HG03378 (cell line): ENCODE data around the gene KDSR.

Experiments
- ATAC-seq: cut with Tn5 transposase; IDR thresholded peaks from one replicate; pipeline ENCODE4 v1.9.1; 2021; ENCODE audit warnings: mild to moderate bottlenecking, moderate library complexity; ENCODE audit not compliant: unreplicated experiment

KDSR gene

DNA sequence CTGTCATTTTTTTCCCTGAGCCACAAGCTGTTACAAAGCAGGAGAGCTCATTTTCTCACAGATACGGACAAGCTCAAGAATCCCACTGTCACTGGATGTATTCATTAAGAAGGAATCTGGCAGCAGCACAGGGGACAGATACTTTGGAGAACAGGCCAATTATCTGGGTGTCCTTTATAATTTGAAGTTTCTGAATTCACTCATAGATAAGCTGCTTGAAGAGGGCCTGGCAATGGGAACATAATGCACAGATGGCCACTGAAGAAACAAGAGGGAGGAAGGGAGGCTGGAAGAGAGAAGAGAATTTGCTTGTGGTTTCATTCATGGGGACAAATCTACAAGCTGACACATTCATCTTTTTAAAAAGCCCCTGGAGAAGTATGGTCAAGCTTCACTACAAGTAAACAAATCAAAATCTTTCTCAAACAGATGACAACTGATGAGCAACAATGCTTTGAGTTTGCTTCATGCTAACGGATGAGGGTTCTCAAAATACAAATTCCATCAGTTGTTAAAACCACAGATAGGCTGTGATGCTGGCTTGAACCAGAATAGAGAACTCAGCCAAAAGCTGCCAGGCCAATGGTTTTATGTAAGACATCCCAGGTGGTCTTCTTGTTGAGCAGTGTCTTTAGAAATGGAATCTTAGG, 59.3 kb downstream of the KDSR start:
- no peak for ATAC-seq

DNA sequence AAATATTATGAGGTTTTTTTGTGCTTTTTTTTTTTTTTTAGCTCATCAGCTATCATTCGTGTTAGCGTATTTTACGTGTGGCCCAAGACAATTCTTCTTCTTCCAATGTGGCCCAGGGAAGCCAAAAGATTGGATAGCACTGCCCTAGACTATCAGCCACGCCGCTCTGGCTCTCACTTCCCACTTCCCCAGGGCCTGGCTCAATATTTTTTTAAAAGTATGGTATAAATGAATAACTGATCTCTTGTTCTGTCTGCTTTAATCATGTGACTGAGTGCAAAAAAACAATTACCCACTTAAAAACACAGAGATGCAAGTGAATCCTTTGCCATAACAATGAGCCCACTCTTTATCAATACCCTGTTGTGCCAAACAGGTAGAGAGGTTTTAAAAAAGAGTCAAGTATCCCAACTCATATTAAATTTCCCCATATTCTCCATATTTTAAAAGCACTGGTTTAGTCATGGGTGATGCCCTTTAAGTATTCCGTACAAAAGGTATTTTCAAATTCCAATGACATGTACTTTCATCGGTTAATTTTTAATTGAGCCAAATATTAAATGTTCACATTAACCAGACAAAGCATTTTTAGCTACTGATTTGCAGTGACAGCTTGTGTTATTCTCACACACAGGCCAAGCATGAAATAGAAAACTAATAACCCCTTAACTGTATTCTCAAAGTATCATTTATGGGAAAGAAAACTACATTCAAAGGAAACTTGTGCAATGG, 60.0 kb downstream of the KDSR start:
- ATAC-seq: no peak

DNA sequence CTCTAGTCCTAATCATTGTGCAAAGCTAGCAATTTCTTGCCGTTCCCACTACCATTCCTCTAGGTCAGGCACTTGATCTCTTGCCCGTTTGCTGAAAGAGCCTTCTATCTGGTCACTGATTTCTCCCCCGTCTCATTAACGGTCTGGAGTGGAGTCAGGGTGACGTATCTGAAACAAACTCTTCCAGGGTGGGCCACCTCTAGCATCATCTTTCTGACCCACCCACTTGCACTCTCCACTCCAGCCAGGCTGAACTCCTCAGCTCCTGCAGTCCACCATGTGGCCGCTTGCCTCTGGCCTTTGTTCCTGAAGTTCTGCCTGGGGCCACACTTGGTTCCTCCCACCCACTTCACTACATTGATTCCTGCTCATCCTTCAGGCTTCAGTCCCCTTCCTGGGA, 60.8 kb downstream of the KDSR start:
- ATAC-seq: no peak

DNA sequence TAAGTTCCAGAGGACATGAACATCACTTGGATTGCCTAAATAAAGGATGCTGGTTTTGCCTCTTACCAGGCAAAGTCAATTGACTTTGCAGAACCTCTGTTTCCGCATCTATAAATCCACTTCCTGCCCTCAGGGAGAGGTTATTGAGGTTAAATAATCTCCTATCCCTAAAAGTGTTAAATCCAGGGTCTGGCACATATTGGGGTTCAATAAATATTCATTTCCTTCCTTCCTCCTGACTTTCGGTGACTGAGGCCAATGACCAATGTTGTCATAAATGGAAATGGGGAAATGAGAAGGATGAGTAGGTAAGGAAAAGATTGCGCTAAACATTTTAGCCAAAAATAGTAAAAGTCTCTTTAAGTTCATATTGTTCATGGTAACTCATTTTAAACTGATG, 63.5 kb downstream of the KDSR start:
- no peak for ATAC-seq

DNA sequence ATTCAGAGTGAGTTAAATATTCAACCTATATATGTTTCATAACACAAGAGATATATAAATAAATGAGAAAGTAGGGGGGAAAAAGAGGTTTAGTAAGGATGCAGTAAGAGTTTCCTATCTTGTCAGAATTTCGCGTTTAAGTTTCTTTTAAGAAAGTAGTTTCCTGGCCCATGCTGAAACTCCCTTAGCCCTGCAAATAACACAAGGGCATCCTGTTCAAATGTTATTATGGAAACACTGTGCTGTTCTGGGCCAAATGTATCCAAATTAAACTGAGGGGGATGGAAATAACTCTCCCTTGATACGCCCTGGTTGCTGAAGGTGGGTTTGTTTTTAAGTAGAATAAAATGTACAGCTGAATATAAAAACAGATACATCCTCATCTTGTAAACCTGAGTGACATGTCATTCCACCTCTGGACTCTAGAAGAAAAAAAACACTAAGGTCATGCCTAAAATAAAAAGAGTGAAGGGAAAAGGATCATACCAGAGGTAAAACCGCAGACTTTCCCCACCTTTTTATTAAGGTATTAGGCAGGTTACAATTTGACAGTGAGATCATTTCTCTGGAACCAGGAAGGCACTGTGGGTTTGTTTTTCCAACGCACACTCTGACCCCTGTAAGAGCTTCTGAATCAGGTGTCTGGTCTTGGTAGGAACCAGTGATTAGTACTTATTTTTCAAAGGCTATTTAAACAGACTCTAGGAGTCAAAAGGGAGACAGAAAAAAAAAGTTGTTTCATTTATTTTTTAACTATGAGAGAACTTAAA, 64.2 kb downstream of the KDSR start:
- ATAC-seq: no peak

DNA sequence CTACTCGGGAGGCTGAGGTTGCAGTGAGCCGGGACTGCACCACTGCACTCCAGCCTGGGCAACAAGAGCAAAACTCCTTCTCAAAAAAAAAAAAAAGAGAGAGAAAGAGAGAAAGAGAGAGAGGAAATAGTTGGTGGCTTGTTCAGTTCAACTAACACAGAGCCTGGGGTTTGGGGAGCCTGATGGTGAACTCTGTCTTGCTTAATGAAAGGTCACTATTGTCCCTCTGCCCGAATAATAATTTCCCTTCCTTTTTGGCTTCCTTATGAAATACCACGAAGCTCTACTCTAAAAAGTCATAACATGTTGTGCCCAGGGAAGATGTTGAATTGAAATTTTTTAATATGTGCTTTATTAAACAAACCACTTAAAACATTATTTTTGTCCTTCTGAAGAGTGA, 64.8 kb downstream of the KDSR start:
- no peak for ATAC-seq

GRCh38 chr18:63301434-63301833, 65.6 kb downstream of the KDSR start:
- ATAC-seq: no peak

DNA sequence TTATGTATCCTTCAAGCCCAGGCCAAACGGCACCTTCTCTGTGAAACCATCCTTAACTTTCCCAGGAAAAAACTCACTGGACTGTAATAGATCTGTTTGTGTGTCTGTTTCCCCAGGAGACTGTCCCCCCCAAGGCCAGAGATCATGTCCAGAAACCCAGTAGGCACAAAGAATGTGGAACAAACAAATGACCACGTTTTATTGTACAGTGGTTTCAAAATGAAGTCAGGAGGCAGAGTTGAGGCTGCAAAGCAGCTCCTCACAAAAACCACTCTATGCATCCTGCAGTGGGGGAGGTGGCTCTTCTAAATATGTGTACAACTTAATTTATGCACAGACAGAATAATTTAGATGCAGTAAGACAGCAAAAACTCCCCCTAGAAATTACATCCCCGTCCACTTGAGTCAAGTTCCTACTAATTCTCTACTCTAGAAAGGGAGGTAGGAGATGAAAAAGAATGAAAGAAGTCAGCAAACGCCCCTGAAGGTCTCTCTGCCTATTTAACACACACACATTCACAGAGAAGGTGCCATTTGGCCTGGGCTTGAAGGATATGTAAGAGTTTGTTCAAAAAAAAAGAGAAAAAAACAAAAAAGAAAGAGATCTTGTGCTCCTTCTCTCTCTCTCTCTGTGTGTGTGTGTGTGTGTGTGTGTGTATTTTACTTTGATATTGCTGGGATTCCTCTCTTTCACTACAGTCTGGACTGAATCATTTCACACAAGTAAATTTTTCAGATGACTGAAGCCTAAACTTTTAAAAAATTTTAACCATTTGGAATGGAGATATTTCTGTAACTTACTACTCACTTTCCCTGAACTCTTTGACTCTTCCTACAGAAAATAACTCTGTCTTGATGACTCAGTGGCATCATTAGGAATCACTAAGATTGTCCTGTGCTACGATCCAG, 66.9 kb downstream of the KDSR start:
- peak; percentile 68 for ATAC-seq

- no peak for ATAC-seq
Measured at GRCh38 chr18:63298400-63299365, 68.3 kb downstream of the KDSR start.

DNA sequence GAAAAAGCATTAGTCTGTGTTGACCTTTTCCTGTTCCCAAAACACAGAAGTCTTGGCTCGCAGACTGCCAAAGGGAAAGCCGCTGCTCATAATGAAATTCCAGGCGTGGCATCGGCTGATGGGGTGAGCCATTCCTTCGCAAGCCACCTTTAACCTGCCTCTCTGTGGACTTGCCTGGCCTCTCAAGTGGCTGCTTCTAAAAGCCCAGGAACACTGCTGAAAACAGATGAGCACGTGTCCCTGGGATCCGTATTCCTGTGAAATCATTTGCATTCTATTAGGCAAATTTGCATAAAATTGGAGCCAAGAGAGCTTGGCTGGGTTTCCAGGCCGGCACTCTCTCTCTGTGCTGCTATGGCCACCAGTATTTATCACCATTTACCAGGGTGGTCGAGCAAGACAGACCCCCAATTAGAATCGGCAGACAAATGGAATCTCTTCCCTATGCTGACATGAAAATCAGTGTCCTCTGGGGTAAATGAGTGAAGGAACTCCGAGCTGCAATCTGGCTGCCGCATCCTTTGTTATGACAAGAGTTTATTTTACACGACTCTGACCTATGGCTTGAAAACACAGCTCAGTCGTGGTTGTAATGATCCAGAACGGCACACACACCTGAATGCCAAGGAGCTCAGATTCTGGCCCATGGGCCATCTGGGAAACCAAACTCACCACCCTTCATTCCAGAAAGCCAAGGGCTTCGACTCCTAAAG, 69.2 kb downstream of the KDSR start:
- no peak for ATAC-seq

DNA sequence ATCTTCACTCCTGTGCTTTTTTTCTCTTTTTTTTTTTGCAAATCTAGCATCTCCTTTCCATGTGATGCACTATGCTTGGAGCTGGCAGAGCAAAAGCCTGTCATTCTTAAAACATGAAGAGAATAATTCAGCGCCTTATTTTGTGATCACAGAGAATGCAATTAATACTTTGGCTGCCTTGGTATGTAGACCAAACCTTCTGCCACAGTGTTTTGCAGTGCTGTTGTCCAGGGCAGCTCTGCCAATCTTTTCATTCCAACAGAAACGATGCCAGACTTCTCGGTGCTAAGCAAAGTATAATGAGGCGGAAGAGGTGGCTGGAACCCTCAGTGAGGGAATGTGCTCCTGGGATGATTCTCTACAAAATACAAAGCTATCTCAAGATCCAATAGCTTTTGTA, 73.1 kb downstream of the KDSR start:
- no peak for ATAC-seq

GRCh38 chr18:63292831-63293683, 73.9 kb downstream of the KDSR start:
- peak; percentile 48 for ATAC-seq

DNA sequence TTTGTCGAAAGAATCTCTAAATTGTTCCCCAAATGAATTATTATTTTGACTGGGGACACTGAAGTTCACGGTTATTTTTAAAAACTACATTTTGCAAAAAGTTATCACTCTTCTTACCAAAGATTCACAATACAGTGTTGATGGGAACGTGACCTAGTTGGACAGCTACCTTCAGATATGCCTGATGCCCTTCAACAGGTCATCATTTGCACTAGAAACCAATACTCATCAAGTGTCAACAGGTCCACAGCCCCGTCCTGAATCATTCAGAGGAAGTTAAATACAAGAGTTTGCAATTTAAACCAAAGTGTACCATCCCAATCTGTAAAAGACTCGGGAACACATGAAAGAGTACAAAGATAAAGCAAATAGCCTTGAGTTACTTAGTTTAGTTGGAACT, 75.7 kb downstream of the KDSR start:
- no peak for ATAC-seq

DNA sequence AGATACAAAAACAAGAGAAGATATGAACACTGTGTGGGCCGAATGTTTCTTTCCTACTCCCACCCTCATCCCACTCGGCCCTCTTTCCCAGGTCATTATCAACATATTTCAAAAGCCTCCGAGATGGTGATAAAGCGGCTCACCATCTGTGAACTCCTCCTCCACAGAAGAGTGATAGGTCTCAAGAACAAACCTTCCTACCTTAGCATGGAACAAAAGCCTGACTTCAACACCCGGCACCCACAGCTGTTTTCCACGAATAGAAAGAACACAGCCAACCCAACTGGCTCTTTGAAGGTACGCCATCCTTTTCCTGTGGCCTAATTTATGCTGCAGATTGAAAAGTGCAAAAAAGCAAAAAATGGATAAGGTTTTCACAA, 76.2 kb downstream of the KDSR start:
- no peak for ATAC-seq

DNA sequence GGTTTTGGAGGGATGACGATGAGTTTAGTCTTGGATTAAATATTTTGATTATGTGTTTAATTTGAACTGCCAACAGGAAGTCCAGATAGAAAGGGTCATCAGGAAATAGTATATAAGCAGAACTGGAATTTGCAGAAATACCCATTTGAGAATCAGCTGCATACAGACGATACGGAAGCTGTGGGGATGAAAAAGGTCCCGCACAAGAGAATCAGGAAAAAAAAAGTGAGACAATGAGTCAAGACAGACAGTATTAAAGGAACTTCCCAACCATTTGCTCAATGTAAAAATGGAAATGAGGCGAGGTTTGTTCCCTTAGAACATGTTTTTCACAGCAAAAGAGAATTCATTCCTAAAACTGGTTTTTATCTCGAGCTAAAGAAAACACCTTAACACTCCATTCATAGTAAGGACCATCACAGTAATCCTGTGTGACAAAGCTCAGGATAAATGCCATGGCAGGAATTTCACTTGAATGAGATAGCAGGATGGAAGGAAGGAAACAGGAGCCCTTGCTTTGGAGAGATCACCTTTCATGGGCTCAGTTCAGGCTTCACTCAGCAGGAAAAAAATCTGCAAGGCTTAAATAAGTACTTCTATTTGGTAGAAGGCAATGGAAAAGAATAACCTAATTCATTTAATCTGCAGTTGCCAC, 76.7 kb downstream of the KDSR start:
- no peak for ATAC-seq

DNA sequence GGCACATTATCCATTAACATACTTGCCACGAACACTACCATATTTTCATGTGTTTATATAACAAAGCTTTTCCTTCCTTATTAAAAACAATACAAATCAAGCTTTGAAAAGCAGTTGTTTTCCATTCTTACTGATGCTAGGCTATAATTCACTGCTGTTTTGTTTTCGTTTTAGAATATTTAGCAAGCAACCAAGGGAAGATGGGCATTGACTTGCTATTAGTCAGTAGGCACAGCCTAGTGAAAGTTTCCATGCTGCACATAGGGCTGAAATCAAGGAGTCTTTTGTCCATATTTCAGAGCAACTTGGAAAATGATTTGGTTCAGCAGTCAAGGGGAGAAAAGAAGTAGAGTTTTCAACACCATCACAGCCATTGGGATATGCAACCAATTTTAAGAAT, 78.7 kb downstream of the KDSR start:
- ATAC-seq: no peak

DNA sequence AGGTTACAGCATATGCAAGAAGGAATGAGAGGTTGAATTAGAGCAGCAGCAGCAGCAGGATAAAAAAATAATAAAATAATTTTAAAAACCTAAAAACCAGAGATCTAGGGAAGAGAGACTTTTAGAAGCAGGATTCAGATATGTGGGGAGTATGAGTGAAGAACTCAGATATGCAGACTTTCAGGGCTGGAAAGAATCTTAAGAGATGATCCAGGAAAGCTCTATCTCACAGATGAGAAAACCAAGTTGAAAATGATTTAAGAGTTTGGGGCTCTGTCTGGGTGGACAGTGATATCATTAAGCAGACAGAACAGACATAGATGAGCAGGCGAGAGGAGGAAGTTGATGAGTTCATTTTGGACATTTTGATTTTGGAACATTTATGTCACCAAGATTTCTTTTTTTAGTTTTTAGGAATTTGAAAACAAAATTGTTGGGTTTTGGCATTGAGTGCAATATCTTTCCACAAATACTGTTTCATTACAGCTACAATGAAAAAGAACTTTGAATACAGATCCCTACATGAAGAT, 79.2 kb downstream of the KDSR start:
- ATAC-seq: no peak

GRCh38 chr18:63286926-63287325, 80.1 kb downstream of the KDSR start:
- no peak for ATAC-seq
